GM23248 (cell line): Measurements from ENCODE around the gene KSR2. TPM values are rescaled to one million over a fixed set of nuclear protein-coding genes. Genes with fewer than 3 reads are reported as not detected.

Experiments
- DNase-seq: peaks from one replicate; pipeline ENCODE4 v3.0.0-alpha.2; 2015
- H2AFZ ChIP-seq: fragments of 200-600 bp; sonication (generic); 2 replicates; pipeline ENCODE4 v1.6.1; 2016; ENCODE audit warnings: antibody characterized with exemption
- H3F3A ChIP-seq: fragments of 200-600 bp; sonication (generic); 2 replicates; pipeline ENCODE4 v1.6.1; 2016; ENCODE audit warnings: mild to moderate bottlenecking, antibody characterized with exemption, mixed run types; ENCODE audit not compliant: insufficient read depth
- H3K27ac ChIP-seq: fragments of 200-600 bp; sonication (generic); 2 replicates; pipeline ENCODE4 v1.5.1; 2016; ENCODE audit warnings: mild to moderate bottlenecking
- H3K27me3 ChIP-seq: fragments of 200-600 bp; sonication (generic); replicated peaks from 2 replicates; pipeline ENCODE4 v1.6.1; 2016; ENCODE audit warnings: mild to moderate bottlenecking; ENCODE audit not compliant: insufficient read depth
- H3K36me3 ChIP-seq: fragments of 200-600 bp; sonication (generic); 2 replicates; pipeline ENCODE4 v1.6.1; 2016; ENCODE audit warnings: low read depth, mild to moderate bottlenecking
- H3K4me1 ChIP-seq: fragments of 200-600 bp; sonication (generic); 2 replicates; pipeline ENCODE4 v1.6.1; 2016; ENCODE audit warnings: mild to moderate bottlenecking; ENCODE audit not compliant: insufficient read depth
- H3K4me2 ChIP-seq: fragments of 200-600 bp; sonication (generic); one replicate; pipeline ENCODE4 v1.6.1; 2016; ENCODE audit warnings: mild to moderate bottlenecking; ENCODE audit not compliant: unreplicated experiment
- H3K4me3 ChIP-seq: fragments of 200-600 bp; sonication (generic); 2 replicates; pipeline ENCODE4 v1.5.1; 2016; ENCODE audit warnings: mild to moderate bottlenecking
- H3K79me2 ChIP-seq: fragments of 200-600 bp; sonication (generic); 2 replicates; pipeline ENCODE4 v1.6.1; 2016; ENCODE audit warnings: mild to moderate bottlenecking; ENCODE audit not compliant: insufficient read depth
- H3K9ac ChIP-seq: fragments of 200-600 bp; sonication (generic); 2 replicates; pipeline ENCODE4 v1.6.1; 2016; ENCODE audit warnings: mild to moderate bottlenecking
- H3K9me2 ChIP-seq: fragments of 200-600 bp; sonication (generic); 2 replicates; pipeline ENCODE4 v1.6.1; 2016; ENCODE audit warnings: mixed run types, mild to moderate bottlenecking, moderate library complexity; ENCODE audit not compliant: insufficient read depth
- H3K9me3 ChIP-seq: fragments of 200-600 bp; sonication (generic); one replicate; pipeline ENCODE4 v1.6.1; 2017; ENCODE audit warnings: low read depth
- H4K20me1 ChIP-seq: fragments of 200-600 bp; sonication (generic); 2 replicates; pipeline ENCODE4 v1.6.0; 2016; ENCODE audit not compliant: insufficient read depth
- EZH2 ChIP-seq: fragments of 200-600 bp; sonication (generic); IDR thresholded peaks from 2 replicates; pipeline ENCODE4 v1.6.1; 2018; ENCODE audit warnings: antibody characterized with exemption, mild to moderate bottlenecking; ENCODE audit not compliant: insufficient read depth, poor library complexity, severe bottlenecking
- EZH2phosphoT487 ChIP-seq: fragments of 200-600 bp; sonication (generic); IDR thresholded peaks from 2 replicates; pipeline ENCODE4 v1.6.1; 2018; ENCODE audit warnings: antibody characterized with exemption, moderate library complexity, mild to moderate bottlenecking, low read depth; ENCODE audit not compliant: insufficient read depth
- WGBS, 2 experiments: methylation state at CpG; one replicate each; pipeline ENCODE4 v1.1.6; 2015 to 2017; ENCODE audit warnings: low lambda C conversion rate in 2 of 2, low coverage in 1 of 2; ENCODE audit errors: missing lambda C conversion rate in 2 of 2; 5-methylcytosine and 5-hydroxymethylcytosine counted together
- in situ Hi-C: fragments of 300-500 bp; cut with MboI; formaldehyde crosslinking; loops from 2 replicates; pipeline ENCODE4 v1.15.0; 2020
- polyA plus RNA-seq: library from polyadenylated mRNA; unstranded; fragments of >200 nt; fragmentation: Nextera tagmentation; extraction: Ambion mirVana; gene quantifications from 2 replicates; pipeline ENCODE4 v1.2.1, GENCODE V29; 2016
- total RNA-seq: library from RNA; depleted of rRNA; stranded (reverse); fragments of >200 nt; shearing (Covaris generic); gene quantifications from 2 replicates; pipeline ENCODE4 v1.2.3, GENCODE V29; 2014

Gene KSR2
- total and polyA plus RNA-seq, 2 experiments from 2014 or later: not detected

- no peak overlapping the region for H3K27ac ChIP-seq
- H3K9me3 ChIP-seq: no peaks in the 10 kb centered on the region
- TF ChIP-seq EZH2 (no peak), EZH2phosphoT487 (no peak)
- no peaks in the 10 kb centered on the region for H3K9me2 ChIP-seq
- no peaks in the 10 kb centered on the region for H3K36me3 ChIP-seq
- no peaks in the 10 kb centered on the region for H3F3A ChIP-seq
- H3K4me2 ChIP-seq: no peak overlapping the region
- H4K20me1 ChIP-seq: no peaks in the 10 kb centered on the region
- peaks cover 11% of the 10 kb centered on the region for H3K27me3 ChIP-seq
- H3K4me3 ChIP-seq: no peak overlapping the region
- in situ Hi-C loops: no loop called here
- H2AFZ ChIP-seq: no peak overlapping the region
- no peak for DNase-seq
- H3K4me1 ChIP-seq: no peaks in the 10 kb centered on the region
- 37 to 43% methylated on average over 2 of the region's 2 CpGs for WGBS, 2 experiments
- no peak overlapping the region for H3K9ac ChIP-seq
- no peaks in the 10 kb centered on the region for H3K79me2 ChIP-seq
Measured at GRCh38 chr12:117658226-117658625, 310.6 kb downstream of the KSR2 start.

- DNase-seq: no peak
- H2AFZ ChIP-seq: no peak overlapping the region
- no peak overlapping the region for H3K9ac ChIP-seq
- no peaks in the 10 kb centered on the region for H4K20me1 ChIP-seq
- no peaks in the 10 kb centered on the region for H3K27me3 ChIP-seq
- H3K9me2 ChIP-seq: no peaks in the 10 kb centered on the region
- H3K4me3 ChIP-seq: no peak overlapping the region
- H3K4me2 ChIP-seq: no peak overlapping the region
- no peaks in the 10 kb centered on the region for H3F3A ChIP-seq
- no peaks in the 10 kb centered on the region for H3K4me1 ChIP-seq
- H3K36me3 ChIP-seq: no peaks in the 10 kb centered on the region
- no peak overlapping the region for H3K27ac ChIP-seq
- TF ChIP-seq EZH2: no peak
- TF ChIP-seq EZH2phosphoT487: no peak
- H3K9me3 ChIP-seq: no peaks in the 10 kb centered on the region
- in situ Hi-C loops: no loop called here
- no peaks in the 10 kb centered on the region for H3K79me2 ChIP-seq
Measured at GRCh38 chr12:117649796-117650195, 319.0 kb downstream of the KSR2 start.

- H3K27ac ChIP-seq: no peak overlapping the region
- H3F3A ChIP-seq: no peaks in the 10 kb centered on the region
- no peaks in the 10 kb centered on the region for H3K9me2 ChIP-seq
- H3K9ac ChIP-seq: no peak overlapping the region
- no peaks in the 10 kb centered on the region for H3K79me2 ChIP-seq
- H3K4me1 ChIP-seq: no peaks in the 10 kb centered on the region
- H3K4me2 ChIP-seq: no peak overlapping the region
- H3K9me3 ChIP-seq: no peaks in the 10 kb centered on the region
- no peak for DNase-seq
- no peaks in the 10 kb centered on the region for H3K27me3 ChIP-seq
- TF ChIP-seq EZH2phosphoT487: no peak
- TF ChIP-seq EZH2: no peak
- 28 to 41% methylated on average over 7 of the region's 7 CpGs for WGBS, 2 experiments
- no peak overlapping the region for H3K4me3 ChIP-seq
- in situ Hi-C loops: no loop called here
- H4K20me1 ChIP-seq: no peaks in the 10 kb centered on the region
- no peaks in the 10 kb centered on the region for H3K36me3 ChIP-seq
- no peak overlapping the region for H2AFZ ChIP-seq
Measured at GRCh38 chr12:117646520-117646919, 322.3 kb downstream of the KSR2 start.

GRCh38 chr12:117645473-117645872 is 323.3 kb downstream of the KSR2 start:
- Histone ChIP-seq H3K4me1 (no peaks in the 10 kb centered on the region), H3K4me3 (no peak overlapping the region), H3K9ac (no peak overlapping the region), H3K27me3 (no peaks in the 10 kb centered on the region), H3K4me2 (no peak overlapping the region), H4K20me1 (no peaks in the 10 kb centered on the region), H3K9me3 (no peaks in the 10 kb centered on the region), H3K79me2 (no peaks in the 10 kb centered on the region), H3F3A (no peaks in the 10 kb centered on the region), H3K27ac (no peak overlapping the region), H2AFZ (no peak overlapping the region), H3K36me3 (no peaks in the 10 kb centered on the region), H3K9me2 (no peaks in the 10 kb centered on the region)
- WGBS, 2 experiments: 0 to 2% methylated on average over 3 of the region's 3 CpGs
- TF ChIP-seq EZH2phosphoT487 (no peak), EZH2 (no peak)
- DNase-seq: no peak
- in situ Hi-C loops: no loop called here

GRCh38 chr12:117643971-117644370 is 324.8 kb downstream of the KSR2 start:
- in situ Hi-C loops: no loop called here
- no peak overlapping the region for H3K27ac ChIP-seq

More at GRCh38 chr12:117643971-117644370, 324.8 kb downstream of the KSR2 start:
- Histone ChIP-seq H3K9me2 (no peaks in the 10 kb centered on the region), H3K4me2 (no peak overlapping the region), H3K36me3 (no peaks in the 10 kb centered on the region), H2AFZ (no peak overlapping the region), H3K9ac (no peak overlapping the region), H3K27me3 (no peaks in the 10 kb centered on the region), H3F3A (no peaks in the 10 kb centered on the region), H3K79me2 (no peaks in the 10 kb centered on the region), H3K4me1 (no peaks in the 10 kb centered on the region), H3K9me3 (no peaks in the 10 kb centered on the region), H4K20me1 (no peaks in the 10 kb centered on the region), H3K4me3 (no peak overlapping the region)
- no peak for TF ChIP-seq EZH2phosphoT487
- TF ChIP-seq EZH2: no peak
- 31 to 41% methylated on average over 4 of the region's 4 CpGs for WGBS, 2 experiments
- DNase-seq: no peak
